GM23338 (cell line): ENCODE data around the gene COLQ. TPM values are rescaled to one million over a fixed set of nuclear protein-coding genes. Genes with fewer than 3 reads are reported as not detected.

Experiments
- ATAC-seq: fragments of 200-7000 bp; cut with Tn5 transposase; 3 replicates; pipeline ENCODE4 v1.9.1; 2020
- DNase-seq: peaks from one replicate; pipeline ENCODE4 v3.0.0-alpha.2; 2015; ENCODE audit warnings: low spot score
- H2AFZ ChIP-seq: fragments of 200-600 bp; sonication (generic); 2 replicates; pipeline ENCODE4 v1.8.0; 2016; ENCODE audit warnings: antibody characterized with exemption, mild to moderate bottlenecking, moderate library complexity
- H3F3A ChIP-seq: fragments of 200-600 bp; sonication (generic); replicated peaks from 2 replicates; pipeline ENCODE4 v1.8.0; 2017; ENCODE audit warnings: antibody characterized with exemption, mixed run types, low read depth
- H3K27ac ChIP-seq: fragments of 200-600 bp; sonication (generic); 2 replicates; pipeline ENCODE4 v1.6.1; 2016; ENCODE audit warnings: low read depth
- H3K27me3 ChIP-seq: fragments of 200-600 bp; sonication (generic); 2 replicates; pipeline ENCODE4 v1.8.0; 2016; ENCODE audit warnings: mild to moderate bottlenecking, mixed run types, moderate library complexity; ENCODE audit not compliant: insufficient read depth
- H3K36me3 ChIP-seq: fragments of 200-600 bp; sonication (generic); 2 replicates; pipeline ENCODE4 v1.8.0; 2016; ENCODE audit warnings: mild to moderate bottlenecking; ENCODE audit not compliant: insufficient read depth
- H3K4me1 ChIP-seq: fragments of 200-600 bp; sonication (generic); 2 replicates; pipeline ENCODE4 v1.8.0; 2016; ENCODE audit warnings: mild to moderate bottlenecking, moderate library complexity; ENCODE audit not compliant: insufficient read depth
- H3K4me2 ChIP-seq: fragments of 200-600 bp; sonication (generic); 2 replicates; pipeline ENCODE4 v1.7.1; 2017; ENCODE audit warnings: mixed run types
- H3K4me3 ChIP-seq: fragments of 200-600 bp; sonication (generic); 2 replicates; pipeline ENCODE4 v1.6.1; 2016; ENCODE audit warnings: mixed run types
- H3K79me2 ChIP-seq: fragments of 200-600 bp; sonication (generic); replicated peaks from 2 replicates; pipeline ENCODE4 v1.8.0; 2017; ENCODE audit warnings: mild to moderate bottlenecking; ENCODE audit not compliant: insufficient read depth
- H3K9me2 ChIP-seq: fragments of 200-600 bp; sonication (generic); 2 replicates; pipeline ENCODE4 v1.8.0; 2017; ENCODE audit not compliant: insufficient read depth
- H4K20me1 ChIP-seq: fragments of 200-600 bp; sonication (generic); replicated peaks from 2 replicates; pipeline ENCODE4 v1.8.0; 2017; ENCODE audit warnings: mild to moderate bottlenecking; ENCODE audit not compliant: insufficient read depth
- H3K27ac Mint-ChIP-seq: 2 replicates; pipeline ENCODE4 v1.8.0; 2020; ENCODE audit warnings: inconsistent platforms, mild to moderate bottlenecking, moderate library complexity, mixed read lengths
- H3K27me3 Mint-ChIP-seq: 3 replicates; pipeline ENCODE4 v1.8.0; 2022; ENCODE audit warnings: low read depth, mild to moderate bottlenecking, moderate library complexity, mixed read lengths, inconsistent platforms; ENCODE audit not compliant: insufficient read depth, poor library complexity
- H3K36me3 Mint-ChIP-seq: 3 replicates; pipeline ENCODE4 v1.8.0; 2021; ENCODE audit warnings: low read depth, mild to moderate bottlenecking, inconsistent platforms, moderate library complexity, mixed read lengths
- H3K4me1 Mint-ChIP-seq: 3 replicates; pipeline ENCODE4 v1.8.0; 2020; ENCODE audit warnings: mild to moderate bottlenecking, inconsistent platforms, mixed read lengths
- H3K4me3 Mint-ChIP-seq: 3 replicates; pipeline ENCODE4 v1.8.0; 2021; ENCODE audit warnings: moderate library complexity, mild to moderate bottlenecking, inconsistent platforms, mixed read lengths
- H3K9me3 Mint-ChIP-seq: 3 replicates; pipeline ENCODE4 v1.8.0; 2020; ENCODE audit warnings: moderate library complexity, mild to moderate bottlenecking, inconsistent platforms, mixed read lengths
- CREB1 ChIP-seq: fragments of 250-450 bp; sonication (Bioruptor Pico); IDR thresholded peaks from 2 replicates; pipeline ENCODE4 v1.5.0; 2020; ENCODE audit warnings: low read depth, mild to moderate bottlenecking, moderate library complexity
- EZH2phosphoT487 ChIP-seq: fragments of 200-600 bp; sonication (generic); IDR thresholded peaks from one replicate; pipeline ENCODE4 v1.8.1; 2018; ENCODE audit warnings: antibody characterized with exemption; ENCODE audit not compliant: unreplicated experiment
- NANOG ChIP-seq: IDR thresholded peaks from 2 replicates; pipeline ENCODE4 v1.6.1; 2016; ENCODE audit warnings: antibody characterized with exemption, borderline replicate concordance
- POLR2AphosphoS5 ChIP-seq: IDR thresholded peaks from 2 replicates; pipeline ENCODE4 v1.6.1; 2016; ENCODE audit warnings: antibody characterized with exemption, low read depth
- polyA plus RNA-seq: library from polyadenylated mRNA; unstranded; fragments of >200 nt; fragmentation: Nextera tagmentation; extraction: Ambion mirVana; gene quantifications from 2 replicates; pipeline ENCODE4 v1.2.1, GENCODE V29; 2016
- total RNA-seq: library from RNA; depleted of rRNA; stranded (reverse); fragments of >200 nt; shearing (Covaris generic); gene quantifications from 2 replicates; pipeline ENCODE4 v1.2.3, GENCODE V29; 2014
- TF ChIP-seq, protein P1 (sequence below): IDR thresholded peaks from one replicate; pipeline ENCODE4 v1.6.1; 2018; ENCODE audit warnings: antibody characterized with exemption; ENCODE audit not compliant: unreplicated experiment
- TF ChIP-seq, protein P2 (sequence below), 2 experiments: fragments of 200-600 bp in 1 of 2; sonication (generic) in 1 of 2; conservative IDR thresholded peaks; 2 replicates each; pipeline versions ENCODE4 v1.5.1 to v1.6.1; 2016 to 2017; ENCODE audit warnings: antibody characterized with exemption in 2 of 2, low read depth in 2 of 2, mild to moderate bottlenecking in 2 of 2, moderate library complexity in 1 of 2
- TF ChIP-seq, protein P3 (sequence below): IDR thresholded peaks from 2 replicates; pipeline ENCODE4 v1.6.1; 2016; ENCODE audit warnings: antibody characterized with exemption

Gene COLQ
- total and polyA plus RNA-seq, 2 experiments from 2014 or later = 0.78 to 2.0 TPM

DNA sequence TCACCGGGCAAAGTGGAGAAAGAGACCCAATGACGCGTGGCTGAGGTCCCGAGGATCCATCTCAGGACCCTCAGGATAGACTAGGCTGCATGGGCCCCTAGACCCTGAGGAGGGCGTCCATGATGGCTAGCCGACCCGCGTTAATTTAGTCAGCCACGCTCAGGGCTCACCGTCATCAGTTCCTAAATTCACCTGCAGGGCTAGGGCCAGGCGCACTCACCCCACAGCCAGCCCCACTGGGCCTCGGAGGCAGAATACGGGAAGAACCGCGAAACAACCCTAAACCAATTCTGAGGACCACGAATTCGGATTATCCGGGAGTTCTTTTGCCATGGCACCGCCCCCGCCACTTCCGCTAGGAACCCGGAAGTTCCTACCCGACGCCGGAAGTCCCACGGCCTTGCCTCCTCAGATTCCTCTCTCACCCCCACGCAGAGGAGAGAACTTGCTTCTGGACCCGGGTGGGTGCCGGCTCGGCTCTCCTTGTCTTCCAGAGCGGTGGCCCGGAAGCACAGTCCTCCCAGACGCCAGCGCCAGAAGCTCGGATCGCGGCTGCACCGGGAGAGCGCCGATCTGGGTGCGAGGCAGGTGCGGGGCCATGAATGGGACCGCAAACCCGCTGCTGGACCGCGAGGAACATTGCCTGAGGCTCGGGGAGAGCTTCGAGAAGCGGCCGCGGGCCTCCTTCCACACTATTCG is 94.2 kb downstream of the COLQ start, which contains the start of the genes EAF1 and METTL6:
Gene EAF1, plus strand, starts transcription at position 417 of the 699 bp plus-strand sequence. Its CDS starts 182 bp downstream, at position 599.
Gene METTL6, minus strand, starts transcription at position 363 of the 699 bp plus-strand sequence. CDS start 1,033 bp downstream, outside the sequence.
- Mint-ChIP-seq H3K4me3 (peak within 1 kb of the TSS; percentile 94), H3K36me3 (peaks cover 29% of the 10 kb centered on the region), H3K9me3 (no peaks in the 10 kb centered on the region; the same call in 2 of the 3 replicates), H3K27me3 (peaks cover 8% of the 10 kb centered on the region), H3K4me1 (peaks cover 22% of the 10 kb centered on the region), H3K27ac (peak within 1 kb of the TSS; percentile 98)
- Histone ChIP-seq H3F3A (peaks cover 3% of the 10 kb centered on the region; the same call in 1 of the 2 replicates), H3K27me3 (no peaks in the 10 kb centered on the region), H3K9me2 (no peaks in the 10 kb centered on the region), H3K27ac (peak within 1 kb of the TSS; percentile 88), H3K4me2 (peak within 1 kb of the TSS; percentile 94), H2AFZ (peak within 1 kb of the TSS; percentile 98), H3K4me3 (peak within 1 kb of the TSS; percentile 96), H3K4me1 (peaks cover 19% of the 10 kb centered on the region), H3K79me2 (peaks cover 65% of the 10 kb centered on the region), H3K36me3 (peaks cover 18% of the 10 kb centered on the region), H4K20me1 (peaks cover 14% of the 10 kb centered on the region)
- DNase-seq (peak; percentile 86), ATAC-seq (peak; percentile 92)
- TF ChIP-seq NANOG (no peak), EZH2phosphoT487 (no peak), CREB1 (CRISPR knock-in tag) (no peak), POLR2AphosphoS5 (peak; percentile 85)
- TF ChIP-seq, protein P1, sequence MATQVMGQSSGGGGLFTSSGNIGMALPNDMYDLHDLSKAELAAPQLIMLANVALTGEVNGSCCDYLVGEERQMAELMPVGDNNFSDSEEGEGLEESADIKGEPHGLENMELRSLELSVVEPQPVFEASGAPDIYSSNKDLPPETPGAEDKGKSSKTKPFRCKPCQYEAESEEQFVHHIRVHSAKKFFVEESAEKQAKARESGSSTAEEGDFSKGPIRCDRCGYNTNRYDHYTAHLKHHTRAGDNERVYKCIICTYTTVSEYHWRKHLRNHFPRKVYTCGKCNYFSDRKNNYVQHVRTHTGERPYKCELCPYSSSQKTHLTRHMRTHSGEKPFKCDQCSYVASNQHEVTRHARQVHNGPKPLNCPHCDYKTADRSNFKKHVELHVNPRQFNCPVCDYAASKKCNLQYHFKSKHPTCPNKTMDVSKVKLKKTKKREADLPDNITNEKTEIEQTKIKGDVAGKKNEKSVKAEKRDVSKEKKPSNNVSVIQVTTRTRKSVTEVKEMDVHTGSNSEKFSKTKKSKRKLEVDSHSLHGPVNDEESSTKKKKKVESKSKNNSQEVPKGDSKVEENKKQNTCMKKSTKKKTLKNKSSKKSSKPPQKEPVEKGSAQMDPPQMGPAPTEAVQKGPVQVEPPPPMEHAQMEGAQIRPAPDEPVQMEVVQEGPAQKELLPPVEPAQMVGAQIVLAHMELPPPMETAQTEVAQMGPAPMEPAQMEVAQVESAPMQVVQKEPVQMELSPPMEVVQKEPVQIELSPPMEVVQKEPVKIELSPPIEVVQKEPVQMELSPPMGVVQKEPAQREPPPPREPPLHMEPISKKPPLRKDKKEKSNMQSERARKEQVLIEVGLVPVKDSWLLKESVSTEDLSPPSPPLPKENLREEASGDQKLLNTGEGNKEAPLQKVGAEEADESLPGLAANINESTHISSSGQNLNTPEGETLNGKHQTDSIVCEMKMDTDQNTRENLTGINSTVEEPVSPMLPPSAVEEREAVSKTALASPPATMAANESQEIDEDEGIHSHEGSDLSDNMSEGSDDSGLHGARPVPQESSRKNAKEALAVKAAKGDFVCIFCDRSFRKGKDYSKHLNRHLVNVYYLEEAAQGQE = peak; percentile 11
- TF ChIP-seq, protein P2, sequence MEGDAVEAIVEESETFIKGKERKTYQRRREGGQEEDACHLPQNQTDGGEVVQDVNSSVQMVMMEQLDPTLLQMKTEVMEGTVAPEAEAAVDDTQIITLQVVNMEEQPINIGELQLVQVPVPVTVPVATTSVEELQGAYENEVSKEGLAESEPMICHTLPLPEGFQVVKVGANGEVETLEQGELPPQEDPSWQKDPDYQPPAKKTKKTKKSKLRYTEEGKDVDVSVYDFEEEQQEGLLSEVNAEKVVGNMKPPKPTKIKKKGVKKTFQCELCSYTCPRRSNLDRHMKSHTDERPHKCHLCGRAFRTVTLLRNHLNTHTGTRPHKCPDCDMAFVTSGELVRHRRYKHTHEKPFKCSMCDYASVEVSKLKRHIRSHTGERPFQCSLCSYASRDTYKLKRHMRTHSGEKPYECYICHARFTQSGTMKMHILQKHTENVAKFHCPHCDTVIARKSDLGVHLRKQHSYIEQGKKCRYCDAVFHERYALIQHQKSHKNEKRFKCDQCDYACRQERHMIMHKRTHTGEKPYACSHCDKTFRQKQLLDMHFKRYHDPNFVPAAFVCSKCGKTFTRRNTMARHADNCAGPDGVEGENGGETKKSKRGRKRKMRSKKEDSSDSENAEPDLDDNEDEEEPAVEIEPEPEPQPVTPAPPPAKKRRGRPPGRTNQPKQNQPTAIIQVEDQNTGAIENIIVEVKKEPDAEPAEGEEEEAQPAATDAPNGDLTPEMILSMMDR (conservative IDR thresholded peaks at IDR 0.05; ENCODE audit: low read depth in 2 of 2) = peak; percentile 6 to 21; a peak in 3 of 4 replicates
- TF ChIP-seq, protein P3, sequence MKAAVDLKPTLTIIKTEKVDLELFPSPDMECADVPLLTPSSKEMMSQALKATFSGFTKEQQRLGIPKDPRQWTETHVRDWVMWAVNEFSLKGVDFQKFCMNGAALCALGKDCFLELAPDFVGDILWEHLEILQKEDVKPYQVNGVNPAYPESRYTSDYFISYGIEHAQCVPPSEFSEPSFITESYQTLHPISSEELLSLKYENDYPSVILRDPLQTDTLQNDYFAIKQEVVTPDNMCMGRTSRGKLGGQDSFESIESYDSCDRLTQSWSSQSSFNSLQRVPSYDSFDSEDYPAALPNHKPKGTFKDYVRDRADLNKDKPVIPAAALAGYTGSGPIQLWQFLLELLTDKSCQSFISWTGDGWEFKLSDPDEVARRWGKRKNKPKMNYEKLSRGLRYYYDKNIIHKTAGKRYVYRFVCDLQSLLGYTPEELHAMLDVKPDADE = peak; percentile 65; the same call in 1 of the 2 replicates
